Superior temporal gyrus (tissue), 1 donor: ENCODE measurements around the gene TMPRSS11A.
A peak's percentile ranks its signal among the peaks of the same experiment; 100 is the strongest.

Experiments used
- DNase-seq: peaks from one replicate; pipeline ENCODE4 v3.0.0-alpha.2; 2016; ENCODE audit errors: extremely low spot score

The TMPRSS11A gene

GRCh38 chr4:67963356-67963755 is at the start of gene TMPRSS11A:
Gene TMPRSS11A, minus strand, starts transcription at chr4:67963493. Its CDS starts 100 bp downstream, at chr4:67963393.
- DNase-seq, result no peak

GRCh38 chr4:68011684-68012083 is 48.4 kb upstream of the TMPRSS11A start:
- DNase-seq, result no peak

GRCh38 chr4:68002906-68003305 is 39.6 kb upstream of the TMPRSS11A start:
- no peak for DNase-seq

GRCh38 chr4:67996127-67996526 is 32.8 kb upstream of the TMPRSS11A start:
- peak; percentile 23 for DNase-seq

GRCh38 chr4:67988991-67989390 is 25.7 kb upstream of the TMPRSS11A start:
- DNase-seq, result no peak

GRCh38 chr4:67983333-67983732 is 20.0 kb upstream of the TMPRSS11A start:
- no peak for DNase-seq

- DNase-seq, result no peak
These were observed 17.2 kb upstream of the TMPRSS11A start for GRCh38 chr4:67980512-67980911.

- no peak for DNase-seq
These were observed 10.3 kb upstream of the TMPRSS11A start for GRCh38 chr4:67973608-67974007.

GRCh38 chr4:67954890-67955289 is 8.4 kb downstream of the TMPRSS11A start:
- no peak for DNase-seq

- no peak for DNase-seq
These were observed 22.2 kb downstream of the TMPRSS11A start for GRCh38 chr4:67941074-67941473.

- no peak for DNase-seq
These were observed 22.8 kb downstream of the TMPRSS11A start for GRCh38 chr4:67940506-67940905.

GRCh38 chr4:67939195-67939594 is 24.1 kb downstream of the TMPRSS11A start:
- no peak for DNase-seq

GRCh38 chr4:67935888-67936287 is 27.4 kb downstream of the TMPRSS11A start:
- no peak for DNase-seq

GRCh38 chr4:67934628-67935027 is 28.7 kb downstream of the TMPRSS11A start:
- no peak for DNase-seq

- DNase-seq, result no peak
These were observed 29.5 kb downstream of the TMPRSS11A start for GRCh38 chr4:67933755-67934154.

- DNase-seq, result no peak
These were observed 30.3 kb downstream of the TMPRSS11A start for GRCh38 chr4:67933038-67933437.

- no peak for DNase-seq
These were observed 32.0 kb downstream of the TMPRSS11A start for GRCh38 chr4:67931256-67931655.

GRCh38 chr4:67929426-67929825 is 33.9 kb downstream of the TMPRSS11A start:
- DNase-seq, result no peak

GRCh38 chr4:67928546-67928945 is 34.7 kb downstream of the TMPRSS11A start:
- DNase-seq, result no peak

- DNase-seq, result no peak
These were observed 36.0 kb downstream of the TMPRSS11A start for GRCh38 chr4:67927251-67927650.

- no peak for DNase-seq
These were observed 36.8 kb downstream of the TMPRSS11A start for GRCh38 chr4:67926485-67926884.

- no peak for DNase-seq
These were observed 40.6 kb downstream of the TMPRSS11A start for GRCh38 chr4:67922697-67923096.

- no peak for DNase-seq
These were observed 44.9 kb downstream of the TMPRSS11A start for GRCh38 chr4:67918428-67918827.

- DNase-seq, result no peak
These were observed 47.8 kb downstream of the TMPRSS11A start for GRCh38 chr4:67915400-67915966.
